HUES64 (cell line): ENCODE measurements around the gene HDAC3.

ENCODE experiments used
- H3K27ac ChIP-seq: 2 replicates; pipeline ENCODE4 v1.7.0; 2013; ENCODE audit warnings: low read depth, low read length, inconsistent platforms
- H3K27me3 ChIP-seq: 2 replicates; pipeline ENCODE4 v1.6.1; 2013; ENCODE audit warnings: mild to moderate bottlenecking, low read length; ENCODE audit not compliant: insufficient read depth
- H3K36me3 ChIP-seq: 2 replicates; pipeline ENCODE4 v1.6.1; 2013; ENCODE audit warnings: mild to moderate bottlenecking, low read length; ENCODE audit not compliant: insufficient read depth
- H3K4me1 ChIP-seq: 2 replicates; pipeline ENCODE4 v1.6.1; 2013; ENCODE audit warnings: mild to moderate bottlenecking, low read length, moderate library complexity; ENCODE audit not compliant: insufficient read depth
- H3K4me3 ChIP-seq: 2 replicates; pipeline ENCODE4 v1.5.1; 2013; ENCODE audit warnings: mild to moderate bottlenecking, low read length, moderate library complexity
- H3K9ac ChIP-seq: 2 replicates; pipeline ENCODE4 v1.6.1; 2013; ENCODE audit warnings: mild to moderate bottlenecking, low read depth, low read length
- H3K9me3 ChIP-seq: 2 replicates; pipeline ENCODE4 v1.6.1; 2013; ENCODE audit warnings: low read depth, low read length; ENCODE audit not compliant: insufficient read depth
- whole genome bisulfite sequencing: fragments of 150-250, 120-280 bp; methylation state at CpG from one replicate; pipeline ENCODE4 v1.1.7; 2013; ENCODE audit warnings: missing lambda C conversion rate; 5-methylcytosine and 5-hydroxymethylcytosine counted together

The HDAC3 gene

GRCh38 chr5:141672841-141673813 lies 36.5 kb upstream of the HDAC3 start:
- peaks cover 53% of the 10 kb centered on the region for H3K36me3 ChIP-seq
- no peaks in the 10 kb centered on the region for H3K27me3 ChIP-seq
- peaks cover 11% of the 10 kb centered on the region for H3K4me1 ChIP-seq
- H3K27ac ChIP-seq = peak overlapping the region; percentile 52; the same call in 1 of the 2 replicates
- no peaks in the 10 kb centered on the region for H3K9me3 ChIP-seq
- 81% methylated on average over 16 of the region's 19 CpGs for WGBS
- H3K9ac ChIP-seq = no peak overlapping the region
- H3K4me3 ChIP-seq = no peak overlapping the region

- Histone ChIP-seq H3K4me3 (no peak overlapping the region), H3K27ac (no peak overlapping the region), H3K9me3 (no peaks in the 10 kb centered on the region), H3K4me1 (peaks cover 11% of the 10 kb centered on the region), H3K36me3 (peaks cover 51% of the 10 kb centered on the region), H3K27me3 (no peaks in the 10 kb centered on the region), H3K9ac (no peak overlapping the region)
- WGBS = 95% methylated on average over 23 of the region's 23 CpGs
Observed at GRCh38 chr5:141672071-141672840, 35.6 kb upstream of the HDAC3 start.

GRCh38 chr5:141669520-141669919 lies 32.9 kb upstream of the HDAC3 start:
- no peak overlapping the region for H3K27ac ChIP-seq
- H3K27me3 ChIP-seq = no peaks in the 10 kb centered on the region
- peaks cover 53% of the 10 kb centered on the region for H3K36me3 ChIP-seq
- no peak overlapping the region for H3K9ac ChIP-seq
- 76% methylated on average over 4 of the region's 4 CpGs for WGBS
- peaks cover 3% of the 10 kb centered on the region for H3K4me1 ChIP-seq
- H3K4me3 ChIP-seq = no peak overlapping the region
- no peaks in the 10 kb centered on the region for H3K9me3 ChIP-seq

GRCh38 chr5:141668601-141669265 lies 32.1 kb upstream of the HDAC3 start:
- peaks cover 3% of the 10 kb centered on the region for H3K4me1 ChIP-seq
- peaks cover 60% of the 10 kb centered on the region for H3K36me3 ChIP-seq
- WGBS = 87% methylated on average over 8 of the region's 8 CpGs

GRCh38 chr5:141665995-141666940 lies 29.6 kb upstream of the HDAC3 start:
- H3K4me3 ChIP-seq = no peak overlapping the region
- no peaks in the 10 kb centered on the region for H3K27me3 ChIP-seq
- H3K4me1 ChIP-seq = no peaks in the 10 kb centered on the region
- H3K27ac ChIP-seq = no peak overlapping the region
- H3K36me3 ChIP-seq = peaks cover 64% of the 10 kb centered on the region
- H3K9me3 ChIP-seq = no peaks in the 10 kb centered on the region
- 82% methylated on average over 16 of the region's 18 CpGs for WGBS
- no peak overlapping the region for H3K9ac ChIP-seq

More at GRCh38 chr5:141668601-141669265, 32.1 kb upstream of the HDAC3 start:
- no peak overlapping the region for H3K27ac ChIP-seq
- no peaks in the 10 kb centered on the region for H3K9me3 ChIP-seq
- no peaks in the 10 kb centered on the region for H3K27me3 ChIP-seq
- H3K9ac ChIP-seq = no peak overlapping the region
- no peak overlapping the region for H3K4me3 ChIP-seq

- Histone ChIP-seq H3K27me3 (no peaks in the 10 kb centered on the region), H3K9me3 (no peaks in the 10 kb centered on the region), H3K36me3 (peaks cover 60% of the 10 kb centered on the region), H3K4me1 (no peaks in the 10 kb centered on the region), H3K27ac (no peak overlapping the region), H3K9ac (no peak overlapping the region), H3K4me3 (no peak overlapping the region)
- WGBS = 59% methylated on average over 13 of the region's 13 CpGs
Observed at GRCh38 chr5:141664733-141665461, 28.2 kb upstream of the HDAC3 start.

- Histone ChIP-seq H3K27ac (no peak overlapping the region), H3K27me3 (no peaks in the 10 kb centered on the region), H3K4me3 (no peak overlapping the region), H3K9ac (no peak overlapping the region), H3K4me1 (no peaks in the 10 kb centered on the region), H3K9me3 (no peaks in the 10 kb centered on the region), H3K36me3 (peaks cover 59% of the 10 kb centered on the region)
- WGBS = 94% methylated on average over 8 of the region's 8 CpGs
Observed at GRCh38 chr5:141663506-141663905, 26.9 kb upstream of the HDAC3 start.

- H3K27me3 ChIP-seq = no peaks in the 10 kb centered on the region
- no peaks in the 10 kb centered on the region for H3K4me1 ChIP-seq
- no peak overlapping the region for H3K4me3 ChIP-seq
- WGBS = 95% methylated on average over 16 of the region's 17 CpGs
- H3K27ac ChIP-seq = no peak overlapping the region
- H3K9me3 ChIP-seq = no peaks in the 10 kb centered on the region
- no peak overlapping the region for H3K9ac ChIP-seq
- H3K36me3 ChIP-seq = peaks cover 71% of the 10 kb centered on the region
Observed at GRCh38 chr5:141662028-141662427, 25.4 kb upstream of the HDAC3 start.

GRCh38 chr5:141657937-141658545 lies 21.4 kb upstream of the HDAC3 start:
- no peak overlapping the region for H3K27ac ChIP-seq
- WGBS = 85% methylated on average over 8 of the region's 8 CpGs

More at GRCh38 chr5:141657937-141658545, 21.4 kb upstream of the HDAC3 start:
- Histone ChIP-seq H3K4me1 (no peaks in the 10 kb centered on the region), H3K4me3 (no peak overlapping the region), H3K27me3 (no peaks in the 10 kb centered on the region), H3K9me3 (no peaks in the 10 kb centered on the region), H3K9ac (no peak overlapping the region), H3K36me3 (peaks cover 84% of the 10 kb centered on the region)
